Osteocyte (in vitro differentiated cells): ENCODE data around the gene HIF3A. TPM values are rescaled to one million over a fixed set of nuclear protein-coding genes. Genes with fewer than 3 reads are reported as not detected.
A peak's percentile ranks its signal among the peaks of the same experiment; 100 is the strongest.

Source experiments
- DNase-seq: peaks from one replicate; pipeline ENCODE4 v3.0.0; 2021; ENCODE audit warnings: mixed read lengths; ENCODE audit not compliant: unreplicated experiment; ENCODE audit errors: extremely low spot score
- H3K27ac Mint-ChIP-seq: one replicate; pipeline ENCODE4 v1.8.0; 2021; ENCODE audit warnings: mild to moderate bottlenecking, mixed read lengths; ENCODE audit not compliant: unreplicated experiment
- H3K27me3 Mint-ChIP-seq: one replicate; pipeline ENCODE4 v1.8.0; 2021; ENCODE audit warnings: mixed read lengths; ENCODE audit not compliant: unreplicated experiment
- H3K36me3 Mint-ChIP-seq: one replicate; pipeline ENCODE4 v1.8.0; 2021; ENCODE audit warnings: mixed read lengths; ENCODE audit not compliant: unreplicated experiment
- H3K4me1 Mint-ChIP-seq: one replicate; pipeline ENCODE4 v1.8.0; 2021; ENCODE audit warnings: mixed read lengths; ENCODE audit not compliant: unreplicated experiment
- H3K4me3 Mint-ChIP-seq: one replicate; pipeline ENCODE4 v1.8.0; 2021; ENCODE audit warnings: mild to moderate bottlenecking, moderate library complexity, mixed read lengths; ENCODE audit not compliant: unreplicated experiment
- H3K9me3 Mint-ChIP-seq: one replicate; pipeline ENCODE4 v1.8.0; 2021; ENCODE audit warnings: mixed read lengths; ENCODE audit not compliant: unreplicated experiment
- total RNA-seq: library from RNA; stranded (reverse); gene quantifications from 2 replicates; pipeline ENCODE4 v1.2.1, GENCODE V29; 2021
- TF ChIP-seq, protein P1 (sequence below): fragments of 200-600 bp; sonication (generic); IDR thresholded peaks from 2 replicates; pipeline ENCODE4 v1.5.0; 2021; ENCODE audit warnings: antibody characterized with exemption, mild to moderate bottlenecking, moderate library complexity

Gene HIF3A
- total RNA-seq, 1 donor from 2014 or later = 101 TPM

GRCh38 chr19:46347985-46348384 is 51.1 kb downstream of the HIF3A start:
- no peaks in the 10 kb centered on the region for H3K27me3 Mint-ChIP-seq
- peak overlapping the region; percentile 96 for H3K4me3 Mint-ChIP-seq
- peaks cover 59% of the 10 kb centered on the region for H3K4me1 Mint-ChIP-seq
- no peaks in the 10 kb centered on the region for H3K9me3 Mint-ChIP-seq
- peaks cover 4% of the 10 kb centered on the region for H3K36me3 Mint-ChIP-seq
- TF ChIP-seq, protein P1, sequence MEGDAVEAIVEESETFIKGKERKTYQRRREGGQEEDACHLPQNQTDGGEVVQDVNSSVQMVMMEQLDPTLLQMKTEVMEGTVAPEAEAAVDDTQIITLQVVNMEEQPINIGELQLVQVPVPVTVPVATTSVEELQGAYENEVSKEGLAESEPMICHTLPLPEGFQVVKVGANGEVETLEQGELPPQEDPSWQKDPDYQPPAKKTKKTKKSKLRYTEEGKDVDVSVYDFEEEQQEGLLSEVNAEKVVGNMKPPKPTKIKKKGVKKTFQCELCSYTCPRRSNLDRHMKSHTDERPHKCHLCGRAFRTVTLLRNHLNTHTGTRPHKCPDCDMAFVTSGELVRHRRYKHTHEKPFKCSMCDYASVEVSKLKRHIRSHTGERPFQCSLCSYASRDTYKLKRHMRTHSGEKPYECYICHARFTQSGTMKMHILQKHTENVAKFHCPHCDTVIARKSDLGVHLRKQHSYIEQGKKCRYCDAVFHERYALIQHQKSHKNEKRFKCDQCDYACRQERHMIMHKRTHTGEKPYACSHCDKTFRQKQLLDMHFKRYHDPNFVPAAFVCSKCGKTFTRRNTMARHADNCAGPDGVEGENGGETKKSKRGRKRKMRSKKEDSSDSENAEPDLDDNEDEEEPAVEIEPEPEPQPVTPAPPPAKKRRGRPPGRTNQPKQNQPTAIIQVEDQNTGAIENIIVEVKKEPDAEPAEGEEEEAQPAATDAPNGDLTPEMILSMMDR = no peak
- H3K27ac Mint-ChIP-seq = no peak overlapping the region
- DNase-seq = no peak

GRCh38 chr19:46349311-46349993 is 52.6 kb downstream of the HIF3A start:
- peaks cover 11% of the 10 kb centered on the region for H3K36me3 Mint-ChIP-seq
- TF ChIP-seq, protein P1 = no peak
- peak overlapping the region; percentile 96 for H3K27ac Mint-ChIP-seq
- no peaks in the 10 kb centered on the region for H3K9me3 Mint-ChIP-seq
- H3K4me1 Mint-ChIP-seq = peaks cover 56% of the 10 kb centered on the region
- H3K4me3 Mint-ChIP-seq = peak overlapping the region; percentile 44
- H3K27me3 Mint-ChIP-seq = no peaks in the 10 kb centered on the region
- DNase-seq = no peak

- H3K4me1 Mint-ChIP-seq = peaks cover 56% of the 10 kb centered on the region
- TF ChIP-seq, protein P1 = no peak
- no peak for DNase-seq
- H3K9me3 Mint-ChIP-seq = no peaks in the 10 kb centered on the region
- peaks cover 11% of the 10 kb centered on the region for H3K36me3 Mint-ChIP-seq
- H3K27me3 Mint-ChIP-seq = no peaks in the 10 kb centered on the region
- H3K27ac Mint-ChIP-seq = peak overlapping the region; percentile 96
- peak overlapping the region; percentile 44 for H3K4me3 Mint-ChIP-seq
Measured at GRCh38 chr19:46350029-46350757, 53.4 kb downstream of the HIF3A start.

DNA sequence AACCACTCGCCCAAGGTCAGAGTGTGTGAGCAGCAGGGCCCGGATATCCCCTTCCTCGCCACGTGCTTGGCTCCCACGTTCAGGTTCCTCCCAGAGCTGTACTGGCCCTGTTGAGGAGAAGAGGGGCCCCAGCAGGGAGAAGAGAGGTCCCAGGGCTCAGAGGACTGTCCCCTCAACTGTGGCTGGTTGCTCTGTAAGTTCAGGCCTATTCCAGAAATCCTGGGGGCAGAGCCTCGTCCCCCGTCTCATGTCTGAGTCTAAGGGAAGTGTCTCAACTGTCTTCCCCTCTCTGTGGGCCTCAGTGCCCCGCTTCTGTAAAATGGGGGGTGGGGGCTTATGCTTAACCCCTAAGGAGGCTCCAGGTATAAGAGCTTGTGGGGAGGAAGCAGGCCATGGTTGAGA is 53.9 kb downstream of the HIF3A start:
- Mint-ChIP-seq H3K27me3 (no peaks in the 10 kb centered on the region), H3K4me3 (no peak overlapping the region), H3K4me1 (peaks cover 56% of the 10 kb centered on the region), H3K27ac (peak overlapping the region; percentile 96), H3K9me3 (no peaks in the 10 kb centered on the region), H3K36me3 (peaks cover 14% of the 10 kb centered on the region)
- DNase-seq = no peak
- TF ChIP-seq, protein P1 = no peak
